Prostate gland (tissue), 2 donors: ENCODE data around the gene CFAP45.

ENCODE experiments used
- CTCF ChIP-seq, 4 experiments: fragments of 200-600 bp in 2 of 4; fragments of 450-650 bp in 2 of 4; sonication (generic) in 2 of 4; IDR thresholded peaks; 1 replicate in 3 of 4; 2 replicates in 1 of 4; pipeline ENCODE4 v1.5.1; 2016 to 2019; ENCODE audit warnings: antibody characterized with exemption in 4 of 4, mild to moderate bottlenecking in 2 of 4, moderate library complexity in 2 of 4
- POLR2A ChIP-seq: fragments of 450-650 bp; IDR thresholded peaks from one replicate; pipeline ENCODE4 v1.6.1; 2016; ENCODE audit warnings: antibody characterized with exemption, mild to moderate bottlenecking
- POLR2AphosphoS5 ChIP-seq: sonication (generic); formaldehyde crosslinking; IDR thresholded peaks from one replicate; pipeline ENCODE4 v1.6.1; 2017; ENCODE audit warnings: antibody characterized with exemption

GRCh38 chr1:159946242-159947187 is 46.5 kb upstream of the CFAP45 start:
- TF ChIP-seq CTCF (IDR thresholded peaks at IDR 0.05) = no peak
- TF ChIP-seq POLR2A = no peak
- no peak for TF ChIP-seq POLR2AphosphoS5
